GM12891 (cell line): ENCODE data around the gene SMYD3.
"Not testable (repeated sequence)": the region's sequence is repeated elsewhere in the genome, so short reads cannot be mapped to it uniquely, and the experiment has no call there.

Experiments used
- POLR2A ChIP-seq: IDR thresholded peaks from 2 replicates; pipeline ENCODE4 v1.6.1; 2011; ENCODE audit warnings: low read depth, low read length, control low read depth
- POLR2AphosphoS5 ChIP-seq: IDR thresholded peaks from 2 replicates; pipeline ENCODE4 v1.6.1; 2011; ENCODE audit warnings: low read depth, low read length, control low read depth

DNA sequence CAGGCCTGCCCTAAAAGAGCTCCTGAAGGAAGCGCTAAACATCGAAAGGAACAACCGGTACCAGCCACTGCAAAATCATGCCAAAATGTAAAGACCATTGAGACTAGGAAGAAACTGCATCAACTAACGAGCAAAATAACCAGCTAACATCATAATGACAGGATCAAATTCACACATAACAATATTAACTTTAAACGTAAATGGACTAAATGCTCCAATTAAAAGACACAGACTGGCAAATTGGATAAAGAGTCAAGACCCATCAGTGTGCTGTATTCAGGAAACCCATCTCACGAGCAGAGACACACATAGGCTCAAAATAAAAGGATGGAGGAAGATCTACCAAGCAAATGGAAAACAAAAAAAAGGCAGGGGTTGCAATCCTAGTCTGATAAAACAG is 688.7 kb downstream of the SMYD3 start:
- not testable (repeated sequence) for TF ChIP-seq POLR2AphosphoS5, POLR2A
